SK-N-SH treated with all-trans-retinoic acid at 6 μM for 48 hours (cell line): ENCODE measurements around the gene ZCCHC7.

Experiments
- ARNTL ChIP-seq: fragments of 450-650 bp; formaldehyde crosslinking; IDR thresholded peaks from 2 replicates; pipeline ENCODE4 v1.5.0; 2020; ENCODE audit warnings: low read depth, mild to moderate bottlenecking, moderate library complexity, borderline replicate concordance
- BACH2 ChIP-seq: fragments of 250-450 bp; sonication (Bioruptor Pico); IDR thresholded peaks from 2 replicates; pipeline ENCODE4 v1.9.0; 2021; ENCODE audit warnings: mild to moderate bottlenecking, borderline replicate concordance
- CSRNP3 ChIP-seq: fragments of 250-450 bp; sonication (Bioruptor Pico); IDR thresholded peaks from 2 replicates; pipeline ENCODE4 v1.5.1; 2021; ENCODE audit warnings: mild to moderate bottlenecking, moderate library complexity
- GLIS3 ChIP-seq: fragments of 250-450 bp; sonication (Bioruptor Pico); IDR thresholded peaks from 2 replicates; pipeline ENCODE4 v1.5.0; 2020; ENCODE audit warnings: mild to moderate bottlenecking, moderate library complexity
- OSR1 ChIP-seq: fragments of 250-450 bp; sonication (Bioruptor Pico); IDR thresholded peaks from 2 replicates; pipeline ENCODE4 v1.8.0; 2022; ENCODE audit warnings: moderate library complexity, mild to moderate bottlenecking, inconsistent platforms
- PATZ1 ChIP-seq: fragments of 250-450 bp; sonication (Bioruptor Pico); IDR thresholded peaks from 2 replicates; pipeline ENCODE4 v1.8.0; 2020; ENCODE audit warnings: mild to moderate bottlenecking, moderate library complexity, borderline replicate concordance
- PPARA ChIP-seq: fragments of 250-450 bp; sonication (Bioruptor Pico); IDR thresholded peaks from 2 replicates; pipeline ENCODE4 v1.5.0; 2020; ENCODE audit warnings: mild to moderate bottlenecking, borderline replicate concordance
- RARB ChIP-seq: fragments of 250-450 bp; sonication (Bioruptor Pico); IDR thresholded peaks from 2 replicates; pipeline ENCODE4 v1.8.0; 2021; ENCODE audit warnings: mild to moderate bottlenecking, moderate library complexity
- ZFP30 ChIP-seq: fragments of 450-650 bp; formaldehyde crosslinking; IDR thresholded peaks from 2 replicates; pipeline ENCODE4 v1.5.0; 2022; ENCODE audit warnings: mild to moderate bottlenecking, moderate library complexity
- ZNF70 ChIP-seq: fragments of 450-650 bp; formaldehyde crosslinking; IDR thresholded peaks from 2 replicates; pipeline ENCODE4 v1.5.0; 2020; ENCODE audit warnings: mild to moderate bottlenecking, moderate library complexity
- ZNF8 ChIP-seq: fragments of 450-650 bp; formaldehyde crosslinking; IDR thresholded peaks from 2 replicates; pipeline ENCODE4 v1.5.0; 2020; ENCODE audit warnings: mild to moderate bottlenecking, moderate library complexity

- TF ChIP-seq ZNF8: no peak
- no peak for TF ChIP-seq RARB (CRISPR knock-in tag)
- TF ChIP-seq PPARA (CRISPR knock-in tag): no peak
- TF ChIP-seq GLIS3 (CRISPR knock-in tag): no peak
- TF ChIP-seq OSR1 (CRISPR knock-in tag): no peak
- no peak for TF ChIP-seq ZNF70
- TF ChIP-seq BACH2 (CRISPR knock-in tag): no peak
- TF ChIP-seq ZFP30 (CRISPR knock-in tag): no peak
- no peak for TF ChIP-seq ARNTL (CRISPR knock-in tag)
- no peak for TF ChIP-seq PATZ1 (CRISPR knock-in tag)
- TF ChIP-seq CSRNP3 (CRISPR knock-in tag): no peak
Measured at GRCh38 chr9:37309136-37309535, 188.8 kb downstream of the ZCCHC7 start.
